GM04503 (cell line): ENCODE data around the gene POLR1H.

Experiments used
- DNase-seq: peaks from one replicate; pipeline ENCODE4 v3.0.0-alpha.2; 2012; ENCODE audit warnings: low read depth

The POLR1H gene

GRCh38 chr6:30096829-30097228, 35.8 kb downstream of the POLR1H start:
- no peak for DNase-seq

GRCh38 chr6:30097902-30098768, 37.1 kb downstream of the POLR1H start:
- DNase-seq: no peak

GRCh38 chr6:30100154-30100553, 39.1 kb downstream of the POLR1H start:
- no peak for DNase-seq

GRCh38 chr6:30100585-30101443, 39.7 kb downstream of the POLR1H start:
- DNase-seq: no peak

- DNase-seq: no peak
Measured at GRCh38 chr6:30101444-30102413, 40.7 kb downstream of the POLR1H start.

GRCh38 chr6:30102414-30102969, 41.4 kb downstream of the POLR1H start:
- no peak for DNase-seq

- DNase-seq: no peak
Measured at GRCh38 chr6:30102970-30103871, 42.2 kb downstream of the POLR1H start.

DNA sequence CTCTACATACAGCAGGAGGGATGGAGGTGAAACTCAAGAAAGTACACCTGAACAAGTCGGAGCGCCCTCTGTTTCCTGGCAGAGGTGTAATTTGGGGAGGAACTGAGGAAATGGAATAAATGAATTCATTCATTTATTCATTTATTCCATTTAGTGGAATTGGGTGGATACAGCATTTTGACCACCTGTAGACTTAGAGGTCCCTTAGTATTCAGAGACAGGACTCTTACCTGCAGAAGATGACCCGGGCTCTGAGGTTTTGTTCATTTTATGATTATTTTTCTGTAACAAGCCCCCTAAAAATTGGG, 42.8 kb downstream of the POLR1H start:
- DNase-seq: no peak

DNA sequence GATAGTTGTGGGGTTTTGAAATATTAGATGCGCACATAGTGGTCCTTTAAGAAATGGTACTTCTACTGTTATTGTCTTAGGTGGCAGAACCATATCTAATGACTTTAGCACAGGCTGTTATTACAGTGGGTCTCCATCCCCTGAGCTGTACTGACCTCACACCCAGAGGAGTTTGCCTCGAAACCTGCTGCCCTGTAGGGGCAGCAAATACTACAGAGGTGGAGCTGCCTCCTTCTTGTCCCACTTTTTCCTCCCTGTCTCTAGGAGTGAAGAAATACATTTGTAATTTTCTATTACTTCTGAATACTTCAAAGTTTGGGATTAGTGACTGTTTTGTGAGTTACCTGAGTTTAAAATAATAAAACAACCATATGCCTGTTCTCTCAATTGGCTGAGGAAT, 43.6 kb downstream of the POLR1H start:
- no peak for DNase-seq

DNA sequence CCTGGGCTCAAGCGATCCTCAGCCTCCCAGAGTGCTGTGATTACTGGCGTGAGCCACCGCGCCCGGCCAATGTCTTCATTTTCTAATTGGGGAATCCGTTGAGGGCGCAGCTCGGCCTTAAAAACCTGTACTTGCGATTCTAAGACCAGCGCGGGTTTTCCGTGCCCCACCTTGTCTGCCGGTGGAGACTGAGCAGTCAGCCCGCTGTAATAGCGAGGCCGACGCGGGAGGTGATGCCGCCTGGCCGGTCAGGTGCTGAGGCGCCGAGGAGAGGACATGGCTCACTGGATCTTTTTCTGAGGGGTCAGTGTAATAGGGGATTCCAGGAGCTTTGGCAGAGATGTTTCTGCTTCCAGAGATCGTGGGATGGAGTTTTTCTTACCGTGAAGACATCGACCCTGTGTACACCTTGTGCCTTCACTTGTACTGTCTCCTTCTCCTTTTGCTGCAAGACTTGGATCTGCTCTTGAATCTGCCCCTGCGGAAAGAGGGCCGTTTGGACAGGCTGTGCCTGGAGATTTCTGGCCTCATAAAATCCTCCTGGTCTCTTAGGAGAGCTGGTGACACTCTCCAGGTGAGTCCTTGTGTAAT, 50.3 kb downstream of the POLR1H start:
- DNase-seq: no peak

GRCh38 chr6:30112402-30112994, 51.4 kb downstream of the POLR1H start:
- no peak for DNase-seq

- DNase-seq: no peak
Measured at GRCh38 chr6:30113003-30113759, 52.1 kb downstream of the POLR1H start, which contains the start of gene TRIM31. TRIM31 (minus strand) TSS chr6:30113090; CDS start chr6:30112805, 285 bp downstream.

GRCh38 chr6:30113841-30114240, 52.8 kb downstream of the POLR1H start:
- no peak for DNase-seq
